Endometrium (tissue), 2 donors: Measurements from ENCODE around the gene NXPH3.

Experiments used
- FAIRE-seq: peaks from 2 replicates; lab custom pipeline; 2012; peaks lifted over from hg19 to GRCh38; lab: Jason Lieb, UNC
- donor health status: control.
- donor health status: control.

The NXPH3 gene

DNA sequence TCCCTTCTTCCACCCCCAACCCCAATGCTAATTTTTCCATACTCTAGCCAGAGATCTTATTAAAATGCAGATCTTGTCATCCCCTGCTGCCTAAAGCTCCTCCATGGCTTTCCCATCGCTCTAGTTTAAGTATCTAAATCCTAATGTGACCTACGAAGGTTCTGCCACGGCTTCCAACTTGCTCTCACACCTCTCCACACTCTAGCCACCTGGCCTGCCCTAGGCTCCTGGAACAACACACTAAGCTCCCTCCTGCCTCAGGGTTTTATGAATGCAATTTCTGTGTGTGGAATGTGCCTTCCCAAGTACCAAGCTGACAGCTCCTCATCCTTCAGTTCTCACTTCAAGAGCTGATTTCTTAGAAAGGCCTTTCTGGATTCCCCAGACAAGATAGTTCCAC lies 16.6 kb downstream of the NXPH3 start:
- no peak for FAIRE-seq

DNA sequence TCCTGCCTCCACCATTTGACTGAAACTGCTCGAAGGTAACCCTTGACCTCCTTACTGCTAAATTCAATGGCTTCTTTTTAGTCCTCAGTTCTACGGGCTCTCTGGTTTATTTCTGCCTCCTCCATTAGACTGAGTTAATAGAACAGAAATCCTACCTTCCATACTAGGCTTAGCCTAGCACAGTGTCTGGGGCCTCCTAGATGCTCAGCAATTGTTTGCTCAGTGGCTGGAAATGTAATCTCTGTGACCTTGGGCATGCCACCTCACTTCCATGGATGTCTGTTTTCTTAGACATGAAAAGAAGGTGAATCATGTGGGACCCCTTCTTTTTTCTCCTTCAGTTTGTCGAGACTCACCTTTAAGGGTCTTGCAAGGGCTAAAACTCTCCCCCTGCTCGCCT lies 19.7 kb downstream of the NXPH3 start:
- FAIRE-seq, result no peak

DNA sequence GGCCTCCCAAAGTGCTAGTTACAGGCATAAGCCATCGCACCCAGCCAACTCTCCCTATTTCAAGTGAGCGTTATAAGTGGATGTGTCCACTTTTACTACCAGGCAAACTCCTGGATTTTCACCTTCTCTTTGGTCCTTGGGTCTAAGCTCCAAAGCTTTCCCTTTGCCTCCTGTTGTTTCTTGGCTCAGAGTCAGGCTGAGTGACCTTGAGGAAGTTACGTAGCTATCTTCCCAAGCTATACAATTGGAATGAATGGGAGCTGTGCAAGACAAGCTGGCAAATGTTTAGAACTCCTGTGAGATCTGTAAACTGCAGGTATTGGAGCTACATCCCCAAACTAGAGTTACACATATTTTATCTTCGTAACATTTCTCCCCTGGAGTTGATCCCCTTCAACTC lies 20.3 kb downstream of the NXPH3 start:
- no peak for FAIRE-seq

DNA sequence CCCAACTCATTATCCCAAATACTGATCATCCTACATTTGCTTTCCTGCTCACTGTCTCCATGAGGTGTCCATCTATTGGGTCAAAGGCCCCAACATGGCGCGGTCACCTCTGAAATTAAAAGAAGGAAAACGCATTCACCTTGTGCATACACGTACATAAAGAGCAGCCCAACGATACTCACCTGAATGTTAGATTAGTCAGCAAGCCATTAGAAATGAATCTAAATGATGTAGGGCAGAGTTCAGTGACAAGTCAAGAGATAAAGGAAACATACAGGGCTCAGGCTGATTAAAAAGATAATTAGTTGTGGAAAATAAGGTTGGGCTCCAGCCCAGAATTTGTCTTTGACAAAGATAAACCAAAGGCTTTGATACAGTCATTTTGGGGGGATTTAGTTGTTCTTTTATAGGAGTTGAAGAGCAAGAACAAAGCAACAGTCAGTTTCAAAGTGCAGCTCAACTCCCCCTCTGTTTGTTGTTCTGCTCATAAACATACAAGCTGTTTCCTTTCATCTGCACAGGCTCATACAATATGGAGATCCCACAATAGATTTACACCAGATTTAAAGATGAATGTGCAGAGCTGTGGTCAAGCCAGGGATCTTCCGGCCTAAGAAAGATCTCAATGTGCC lies 21.1 kb downstream of the NXPH3 start:
- FAIRE-seq, result no peak

DNA sequence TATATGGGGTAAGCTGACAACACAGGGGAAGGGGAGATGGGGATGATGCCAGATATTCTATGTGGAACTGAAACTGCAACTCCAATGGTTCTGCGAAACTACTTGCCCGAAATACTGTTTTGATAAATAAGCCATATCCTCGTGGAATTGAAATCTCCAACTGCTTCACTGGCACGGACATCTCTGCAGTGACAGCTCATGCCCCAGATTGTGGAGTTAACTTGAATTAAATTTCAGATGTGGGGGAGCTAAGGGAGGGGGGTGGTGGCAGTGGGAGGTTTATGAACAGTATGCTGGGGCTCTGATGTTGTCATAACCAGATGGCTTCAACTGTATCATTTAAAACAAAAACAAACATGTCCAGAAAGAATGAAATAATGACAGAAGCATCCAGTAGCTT lies 21.8 kb downstream of the NXPH3 start:
- no peak for FAIRE-seq

DNA sequence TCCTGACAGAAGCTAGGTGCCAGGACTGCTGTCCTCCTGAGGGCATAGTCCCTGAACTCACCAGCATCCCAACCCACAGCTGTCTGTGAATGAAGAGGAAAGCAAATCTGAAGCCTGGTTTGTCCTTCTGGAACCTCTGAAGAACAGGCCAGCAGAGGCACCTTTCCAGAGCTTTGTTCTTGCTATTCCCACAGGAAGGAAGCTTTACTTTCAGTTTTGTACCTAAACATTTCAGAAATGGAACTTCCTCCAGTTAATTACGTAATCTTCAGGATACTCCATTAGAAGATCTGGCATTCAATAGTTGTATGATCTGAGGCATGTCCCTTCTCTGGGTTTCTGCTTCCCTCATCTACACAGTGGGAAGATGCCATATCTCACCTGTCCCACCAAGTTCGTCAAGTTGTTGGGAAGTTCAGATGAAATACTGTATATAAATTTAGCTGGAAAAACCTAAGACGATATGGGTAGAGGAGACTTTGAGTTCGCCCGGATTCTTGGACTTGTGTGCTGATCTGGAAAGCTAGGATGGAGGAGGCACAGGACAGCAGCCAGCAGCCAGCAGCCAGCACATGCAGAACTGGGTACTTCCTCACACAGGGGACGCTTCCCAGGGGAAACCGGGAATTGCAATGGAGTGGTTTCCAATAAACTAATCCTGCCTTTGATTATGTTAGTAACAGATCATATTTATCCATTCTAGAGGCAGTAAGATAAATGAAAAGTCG lies 22.4 kb downstream of the NXPH3 start:
- no peak for FAIRE-seq

DNA sequence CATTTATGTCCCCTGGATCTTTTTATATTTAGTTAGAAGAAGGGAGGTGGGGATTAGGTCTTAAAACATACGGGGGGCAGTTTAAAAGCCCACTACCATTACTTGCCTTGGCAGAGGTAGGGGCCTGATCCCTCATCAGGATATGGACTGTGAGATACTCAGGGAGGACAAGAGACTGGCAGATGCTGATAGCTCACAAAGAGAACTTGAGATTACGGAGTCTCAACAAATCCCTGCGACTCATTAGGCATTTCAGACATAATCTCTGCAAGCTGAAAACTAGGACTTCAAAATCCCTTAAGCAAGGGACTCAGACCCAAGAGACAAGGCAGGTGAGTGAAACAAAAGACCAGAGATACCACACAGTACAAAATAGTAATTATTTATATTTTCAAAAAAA lies 23.2 kb downstream of the NXPH3 start:
- FAIRE-seq, result no peak

DNA sequence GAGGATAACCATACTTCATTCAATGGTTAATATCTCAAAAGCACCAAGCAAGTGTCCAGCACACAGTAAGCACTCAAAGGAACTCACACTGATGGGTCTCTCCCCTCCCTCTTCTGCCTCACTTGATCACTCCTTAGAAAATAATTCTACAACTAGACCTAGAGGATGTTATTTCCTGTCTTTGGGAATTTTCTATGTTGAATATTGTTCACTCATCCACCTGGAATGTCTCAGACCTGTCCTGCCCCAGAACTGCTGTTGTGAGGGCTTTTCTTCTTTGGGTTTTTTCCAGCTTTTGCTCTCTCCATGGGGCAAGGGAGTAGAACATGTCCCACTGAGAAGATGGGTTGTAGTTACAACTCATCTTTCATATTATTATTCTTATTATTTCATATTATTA lies 25.3 kb downstream of the NXPH3 start:
- no peak for FAIRE-seq

DNA sequence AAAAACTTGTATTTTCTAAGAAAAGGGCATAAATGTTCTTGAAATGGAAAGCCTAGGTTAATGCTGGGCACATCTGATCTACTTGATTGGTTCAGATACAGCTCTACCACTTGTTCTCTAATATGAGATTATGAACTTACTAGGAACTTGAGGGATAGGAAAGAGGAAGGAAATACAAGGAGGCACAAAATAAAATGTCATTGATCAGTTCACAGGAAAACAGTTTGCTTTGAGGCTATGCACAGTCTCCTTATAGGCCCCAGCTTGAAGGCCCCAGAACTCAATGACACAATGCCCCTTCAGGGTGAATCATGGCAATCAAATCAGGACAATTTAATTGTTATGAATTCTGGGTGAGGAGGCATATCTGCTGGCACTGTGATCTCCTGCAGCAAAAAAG lies 27.1 kb downstream of the NXPH3 start:
- FAIRE-seq, result no peak

DNA sequence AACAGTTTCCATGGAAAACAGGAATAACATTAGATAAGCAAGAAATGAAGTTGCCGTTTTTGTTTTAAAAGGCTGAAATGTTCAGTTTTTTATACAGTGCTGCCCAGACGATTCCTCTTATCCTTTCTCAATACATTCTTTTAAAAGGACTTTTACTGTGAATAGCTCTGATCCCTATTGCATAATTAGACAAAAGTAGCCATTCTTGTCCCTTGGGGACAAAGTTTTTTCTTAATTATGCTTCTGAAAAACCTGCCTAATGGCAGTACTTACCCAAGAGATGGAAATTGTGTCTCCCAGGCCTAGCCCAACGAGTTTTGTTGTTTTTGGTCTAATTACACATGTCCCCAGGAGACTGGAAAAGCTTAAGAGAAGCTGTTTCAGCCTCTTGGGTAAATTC lies 27.6 kb downstream of the NXPH3 start:
- no peak for FAIRE-seq

DNA sequence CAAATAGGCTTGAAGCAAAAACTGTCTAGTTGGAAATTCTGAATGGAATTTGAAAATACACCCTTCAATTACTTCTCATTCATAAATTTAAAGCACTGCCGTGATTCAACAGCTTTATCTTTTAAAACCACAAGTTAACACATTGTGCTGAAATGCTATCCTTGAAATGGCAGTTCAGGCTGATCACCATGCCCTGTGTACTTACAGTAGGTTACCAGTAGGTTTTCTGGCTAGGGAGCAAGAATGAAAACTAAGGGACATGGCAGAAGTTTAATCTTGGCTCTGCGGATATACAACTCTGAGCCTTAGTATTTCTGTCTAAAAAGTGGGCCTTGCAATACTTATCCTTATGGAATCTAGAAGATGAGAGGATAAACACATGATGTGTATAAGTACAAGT lies 28.0 kb downstream of the NXPH3 start:
- no peak for FAIRE-seq

DNA sequence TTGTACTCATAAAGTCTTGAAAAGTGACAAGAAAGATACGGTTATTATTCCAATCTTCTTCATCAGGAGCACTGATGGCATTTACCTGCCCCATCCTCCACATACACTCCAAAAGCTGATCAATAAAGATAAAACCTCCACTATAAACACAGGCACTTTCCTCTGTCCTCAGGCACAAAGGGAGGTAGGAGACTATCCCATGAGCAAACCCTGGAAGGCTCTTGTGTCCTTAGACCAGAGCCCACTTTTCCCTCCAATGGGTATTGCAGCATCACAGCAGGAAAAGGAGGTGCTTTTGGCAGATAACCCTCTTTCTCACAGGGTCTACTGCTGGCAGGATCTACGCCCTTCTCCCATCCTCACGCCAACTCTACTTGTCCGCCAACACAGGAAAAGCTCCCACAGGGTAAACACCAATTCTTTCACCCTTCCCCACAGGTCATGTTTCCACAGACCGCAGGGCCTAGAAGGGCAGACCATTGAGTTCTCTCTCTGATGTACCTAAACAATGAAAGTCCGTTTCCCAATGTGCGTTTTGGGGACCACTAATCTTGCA lies 28.7 kb downstream of the NXPH3 start:
- FAIRE-seq, result no peak

DNA sequence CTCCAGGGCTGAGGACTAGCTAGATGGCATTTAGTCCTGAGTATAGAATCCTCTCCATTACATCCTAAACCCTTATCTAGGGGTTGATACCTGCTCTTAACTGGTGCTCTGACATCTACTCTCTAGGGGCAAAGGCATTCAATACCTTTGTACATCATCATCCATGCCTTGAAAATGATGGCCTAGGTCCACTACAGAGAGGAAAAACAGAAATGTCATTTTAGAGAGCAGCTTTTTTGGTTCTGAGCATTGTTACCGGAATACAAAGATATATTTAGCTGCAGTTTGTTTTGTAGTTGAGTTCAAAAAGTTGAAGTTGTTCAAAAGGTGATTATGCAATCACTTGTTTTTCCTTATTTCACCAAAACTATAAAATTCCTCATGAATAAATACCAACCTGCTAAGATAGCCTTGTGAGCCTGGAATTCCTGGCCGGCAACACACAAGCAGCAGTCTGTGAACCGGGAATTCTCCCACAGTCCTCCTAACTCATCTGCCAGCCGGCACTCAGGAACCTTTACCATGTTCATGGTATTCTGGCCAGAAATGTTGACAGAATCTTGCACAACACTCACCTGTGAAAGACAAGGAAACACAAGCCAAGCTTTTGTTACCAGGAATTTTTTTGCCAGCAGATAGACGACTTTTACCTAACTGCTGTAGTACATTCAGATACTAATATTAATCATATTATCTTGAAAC lies 35.4 kb downstream of the NXPH3 start:
- no peak for FAIRE-seq

DNA sequence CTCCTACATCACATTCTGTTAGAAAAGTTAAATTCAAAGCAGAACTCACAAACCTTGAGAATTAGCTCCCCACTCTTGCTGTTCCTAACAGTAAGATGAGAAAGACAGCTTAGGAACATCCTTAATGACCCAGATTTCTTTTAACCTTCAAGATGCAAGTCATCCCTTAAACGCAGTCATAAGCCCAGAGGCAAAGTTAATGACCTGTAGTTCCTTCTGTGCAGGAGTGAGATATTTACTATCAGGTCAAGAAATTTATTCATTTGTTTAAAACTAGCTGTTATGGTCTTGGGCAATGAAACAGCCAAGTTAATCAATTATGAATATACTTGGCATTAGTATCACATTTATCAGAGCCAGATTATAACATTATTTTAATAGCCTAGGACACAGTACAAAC lies 37.1 kb downstream of the NXPH3 start:
- no peak for FAIRE-seq

DNA sequence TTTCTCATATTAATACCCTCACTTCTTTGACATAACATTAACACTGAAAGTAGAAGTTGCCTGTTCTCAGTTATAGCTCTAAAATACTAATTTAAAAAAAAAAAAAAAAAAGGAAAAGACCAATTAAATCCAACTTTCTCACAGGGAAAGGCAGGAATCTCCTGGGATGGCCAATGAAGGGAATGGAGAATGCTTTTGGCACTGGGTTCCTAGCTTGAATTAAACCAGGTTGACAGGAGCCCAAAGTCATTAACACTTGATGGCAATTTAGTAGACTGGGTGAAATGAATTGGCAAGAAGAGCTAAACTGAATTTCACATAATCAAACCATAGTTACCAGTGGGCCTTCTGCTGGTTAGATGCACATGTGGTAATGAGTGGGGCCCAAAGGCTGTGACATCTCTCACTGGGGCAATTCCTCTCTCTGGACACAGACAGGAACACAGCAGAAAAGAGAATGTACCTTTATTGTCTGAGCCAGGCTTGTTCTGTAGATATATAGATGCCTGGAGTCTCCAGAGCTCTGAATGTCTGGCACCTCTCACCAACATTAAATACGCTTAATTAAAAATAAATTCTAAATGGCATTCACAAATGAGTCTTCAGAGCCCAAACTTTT lies 37.6 kb downstream of the NXPH3 start:
- no peak for FAIRE-seq

DNA sequence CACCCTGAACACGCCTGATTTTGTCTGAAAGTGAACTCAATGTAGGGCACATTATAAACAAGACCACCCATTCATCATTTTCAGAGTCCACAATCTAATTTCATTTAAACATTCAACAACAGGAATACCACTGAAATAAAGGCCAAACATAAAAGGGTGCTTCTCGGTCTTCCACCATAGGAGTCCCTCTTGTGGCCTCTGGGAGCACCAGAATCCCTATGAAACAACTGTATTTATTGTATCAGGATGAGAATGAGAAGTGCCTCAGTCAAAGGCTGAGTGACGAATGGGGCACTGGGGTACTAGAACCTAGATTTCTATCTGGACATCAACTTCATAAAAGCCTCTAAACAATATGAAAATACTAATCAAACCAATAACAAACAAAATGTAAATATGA lies 40.4 kb downstream of the NXPH3 start:
- FAIRE-seq, result no peak

DNA sequence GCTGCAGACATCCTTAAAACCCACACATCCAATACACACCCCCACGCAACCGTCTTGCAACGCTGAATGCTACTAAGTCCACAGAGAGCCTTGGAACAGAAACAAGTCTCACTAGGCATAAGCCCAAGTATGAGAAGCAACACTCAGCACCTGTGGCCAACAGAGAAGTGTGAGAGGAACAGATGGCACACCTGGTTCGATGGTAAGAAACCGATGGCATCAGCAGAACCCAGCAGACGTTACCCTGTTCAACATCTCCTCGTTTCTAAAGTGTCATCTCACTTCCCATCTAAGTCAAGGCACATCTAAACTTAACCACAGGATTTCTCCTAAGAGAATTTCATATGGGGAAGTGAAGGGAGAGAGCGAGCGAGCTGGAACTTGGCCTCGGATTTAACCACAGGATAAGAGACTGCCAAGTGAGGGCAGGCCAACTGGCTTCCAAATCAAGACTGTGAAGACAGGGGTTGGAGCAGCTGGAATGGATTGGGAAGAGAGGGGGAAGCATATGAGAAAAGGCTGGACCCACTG lies 41.0 kb downstream of the NXPH3 start:
- FAIRE-seq, result no peak

DNA sequence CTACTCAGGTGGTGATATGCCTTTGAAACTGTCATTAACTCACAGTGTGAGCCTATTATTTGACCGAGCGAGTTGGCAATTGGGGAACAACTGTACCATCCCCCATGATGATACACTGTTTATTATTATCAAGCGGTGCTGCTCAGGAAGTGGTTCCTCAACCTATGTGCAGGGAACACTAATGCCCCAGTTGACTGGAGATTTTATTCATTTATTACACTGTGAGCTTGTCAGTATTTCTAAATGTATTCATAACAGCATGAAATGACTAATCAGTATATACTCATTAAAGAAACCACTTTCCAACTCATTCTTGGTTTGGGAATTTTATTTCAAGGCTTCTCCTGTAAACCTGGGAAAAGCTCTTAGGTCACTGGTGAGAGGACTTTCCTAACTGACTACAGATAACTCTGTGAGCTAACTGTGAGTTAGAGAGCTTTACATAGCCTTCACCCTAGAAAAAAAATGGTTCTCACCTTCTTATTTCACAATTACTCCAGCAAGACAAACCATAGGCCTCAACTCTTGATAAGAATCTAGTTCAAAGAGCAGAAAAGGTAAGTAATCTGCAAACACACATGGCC lies 42.4 kb downstream of the NXPH3 start:
- FAIRE-seq, result no peak

DNA sequence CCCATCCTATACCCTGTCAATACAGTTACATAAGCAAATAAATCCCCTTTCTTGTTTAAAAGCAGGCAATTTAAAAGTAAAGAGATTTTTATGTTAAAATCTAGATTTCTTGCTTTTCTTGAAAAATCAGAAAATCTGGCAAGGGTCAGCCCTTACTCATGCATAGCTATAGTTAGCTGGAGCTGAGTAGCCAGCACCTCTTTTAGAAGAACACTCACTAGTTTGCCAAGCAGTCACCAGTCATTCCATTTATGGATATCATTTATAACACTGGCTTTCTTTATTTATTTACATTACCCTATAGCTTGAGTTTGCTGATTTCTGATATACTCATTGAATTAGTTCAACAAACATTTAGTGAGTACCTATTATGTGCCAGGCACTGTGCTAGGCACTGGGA lies 45.7 kb downstream of the NXPH3 start:
- no peak for FAIRE-seq

DNA sequence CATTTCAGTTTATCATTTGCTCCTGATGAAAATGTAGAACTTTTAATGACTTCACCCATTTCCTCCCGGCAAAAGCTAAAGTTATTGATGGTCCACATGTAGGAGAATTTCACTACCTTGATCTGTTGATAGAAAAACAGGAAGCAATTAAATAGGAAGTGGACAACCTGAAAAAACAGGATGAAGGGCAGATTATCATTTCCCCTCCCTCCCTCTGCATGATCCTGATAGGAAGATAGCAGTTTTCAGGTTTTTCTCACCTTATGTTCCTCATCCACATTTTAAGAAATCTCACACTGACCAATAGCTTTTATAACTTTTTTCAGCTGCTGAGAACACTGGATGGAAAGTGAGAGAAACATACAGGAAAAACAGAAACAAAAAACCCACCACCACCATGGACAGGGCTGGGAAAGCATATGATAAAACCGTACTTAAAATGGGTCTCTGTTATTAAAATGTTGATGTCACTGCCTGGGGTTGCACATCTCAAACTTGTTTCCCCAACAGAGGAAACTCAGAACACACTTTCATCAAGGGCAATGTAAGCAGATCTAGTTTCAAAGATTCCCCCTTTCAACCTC lies 46.4 kb downstream of the NXPH3 start:
- FAIRE-seq, result no peak

DNA sequence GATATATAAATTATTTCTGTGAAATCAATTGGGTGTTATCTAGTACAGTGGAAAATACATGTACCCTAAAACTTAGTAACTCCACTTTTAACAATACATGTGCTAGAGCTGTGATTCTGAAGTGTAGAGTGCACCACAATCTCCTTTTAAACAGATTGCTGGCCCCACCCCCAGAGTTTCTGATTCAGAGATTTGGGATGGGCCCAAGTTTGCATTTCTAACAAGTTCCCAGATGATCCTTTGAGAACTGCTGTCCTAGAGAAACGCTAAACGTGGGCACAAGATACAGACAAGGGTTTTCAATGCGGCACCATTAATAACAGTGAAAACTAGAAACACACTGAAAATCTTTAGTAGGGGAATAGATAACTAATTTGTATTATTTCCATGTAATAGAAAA lies 49.2 kb downstream of the NXPH3 start:
- no peak for FAIRE-seq

DNA sequence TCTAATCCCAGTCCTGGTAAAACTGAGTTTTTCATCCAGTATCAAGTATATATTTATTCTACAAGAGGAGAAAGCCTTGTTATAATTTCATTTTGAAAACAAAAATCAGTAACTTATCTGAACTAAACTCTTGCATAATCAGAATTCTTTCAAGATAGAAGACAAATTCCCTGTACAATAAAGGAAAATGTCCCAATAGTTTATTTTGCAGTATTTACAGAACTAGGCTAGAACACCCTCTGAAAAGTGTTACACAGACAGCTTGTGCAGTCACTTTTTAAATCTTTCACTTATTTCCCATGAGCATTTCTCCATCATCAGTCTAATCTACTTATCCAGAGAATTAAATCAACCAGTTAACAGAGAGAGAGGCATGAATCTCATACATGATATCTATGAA lies 53.8 kb downstream of the NXPH3 start:
- no peak for FAIRE-seq
